Suprapubic skin (tissue), 4 donors: Measurements from ENCODE around the gene INO80C. TPM values are rescaled to one million over a fixed set of nuclear protein-coding genes. Genes with fewer than 3 reads are reported as not detected.
A peak's percentile ranks its signal among the peaks of the same experiment; 100 is the strongest.

Source experiments
- DNase-seq, 2 donors: peaks; one replicate each; pipeline ENCODE4 v3.0.0-alpha.2; 2019; ENCODE audit warnings: low spot score in 2 of 2
- H3K27ac ChIP-seq: fragments of 200-600 bp; sonication (generic); one replicate; pipeline ENCODE4 v1.5.1; 2019
- H3K27me3 ChIP-seq: fragments of 200-600 bp; sonication (generic); one replicate; pipeline ENCODE4 v1.5.1; 2019
- H3K36me3 ChIP-seq: fragments of 200-600 bp; sonication (generic); one replicate; pipeline ENCODE4 v1.5.1; 2019
- H3K4me1 ChIP-seq: fragments of 200-600 bp; sonication (generic); one replicate; pipeline ENCODE4 v1.5.1; 2019
- H3K4me3 ChIP-seq: fragments of 200-600 bp; sonication (generic); one replicate; pipeline ENCODE4 v1.5.1; 2019; ENCODE audit warnings: mild to moderate bottlenecking
- H3K9me3 ChIP-seq: fragments of 200-600 bp; sonication (generic); one replicate; pipeline ENCODE4 v1.5.1; 2019
- CTCF ChIP-seq, 2 donors: fragments of 200-600 bp in 1 of 2; fragments of 450-650 bp in 1 of 2; sonication (generic) in 1 of 2; IDR thresholded peaks; one replicate each; pipeline ENCODE4 v1.5.1; 2016 to 2019; ENCODE audit warnings: antibody characterized with exemption in 2 of 2, mild to moderate bottlenecking in 1 of 2, moderate library complexity in 1 of 2
- EP300 ChIP-seq: sonication (generic); formaldehyde crosslinking; IDR thresholded peaks from one replicate; pipeline ENCODE4 v1.6.1; 2017; ENCODE audit warnings: antibody characterized with exemption
- POLR2A ChIP-seq, 2 donors: fragments of 450-650 bp; IDR thresholded peaks; one replicate each; pipeline ENCODE4 v1.6.1; 2017; ENCODE audit warnings: antibody characterized with exemption in 2 of 2, mild to moderate bottlenecking in 2 of 2, moderate library complexity in 2 of 2
- POLR2AphosphoS5 ChIP-seq, 3 donors: sonication (generic); formaldehyde crosslinking; IDR thresholded peaks; one replicate each; pipeline ENCODE4 v1.6.1; 2017; ENCODE audit warnings: antibody characterized with exemption in 3 of 3
- WGBS: methylation state at CpG from one replicate; pipeline ENCODE4 v1.1.5; 2018; 5-methylcytosine and 5-hydroxymethylcytosine counted together
- total RNA-seq, 4 donors: library from RNA; depleted of rRNA; stranded (reverse); fragments of >200 nt; gene quantifications; one replicate each; pipeline ENCODE4 v1.1.0, GENCODE V29; 2016

The INO80C gene
- total RNA-seq, 4 donors from 2014 or later: 12.6 to 35.2 (median 18.2) TPM

- TF ChIP-seq EP300 (no peak), CTCF (IDR thresholded peaks at IDR 0.05) (no peak), POLR2A (IDR thresholded peaks at IDR 0.05) (no peak), POLR2AphosphoS5 (IDR thresholded peaks at IDR 0.05) (no peak)
- Histone ChIP-seq H3K9me3 (no peaks in the 10 kb centered on the region), H3K4me3 (no peak overlapping the region), H3K27me3 (no peaks in the 10 kb centered on the region), H3K27ac (peak overlapping the region; percentile 18), H3K4me1 (peaks cover 29% of the 10 kb centered on the region), H3K36me3 (no peaks in the 10 kb centered on the region)
- 69% methylated on average over 7 of the region's 7 CpGs for WGBS
- no peak for DNase-seq
Observed at GRCh38 chr18:35501369-35501768, 3.6 kb upstream of the INO80C start.

GRCh38 chr18:35500113-35500512, 2.4 kb upstream of the INO80C start:
- peaks cover 39% of the 10 kb centered on the region for H3K4me1 ChIP-seq
- no peak for TF ChIP-seq EP300
- no peak for TF ChIP-seq POLR2AphosphoS5 (IDR thresholded peaks at IDR 0.05)
- no peak for TF ChIP-seq CTCF (IDR thresholded peaks at IDR 0.05)
- TF ChIP-seq POLR2A (IDR thresholded peaks at IDR 0.05): no peak
- H3K9me3 ChIP-seq: no peaks in the 10 kb centered on the region
- no peaks in the 10 kb centered on the region for H3K27me3 ChIP-seq
- no peaks in the 10 kb centered on the region for H3K36me3 ChIP-seq
- WGBS: 21% methylated on average over 3 of the region's 3 CpGs
- no peak overlapping the region for H3K4me3 ChIP-seq
- no peak overlapping the region for H3K27ac ChIP-seq
- no peak for DNase-seq

GRCh38 chr18:35497027-35497369, 762 bp downstream of the INO80C start:
- H3K9me3 ChIP-seq: no peaks in the 10 kb centered on the region
- H3K27me3 ChIP-seq: no peaks in the 10 kb centered on the region
- TF ChIP-seq POLR2AphosphoS5 (IDR thresholded peaks at IDR 0.05) (no peak), POLR2A (IDR thresholded peaks at IDR 0.05) (no peak), EP300 (no peak), CTCF (IDR thresholded peaks at IDR 0.05) (no peak)
- peak overlapping the region; percentile 72 for H3K4me3 ChIP-seq
- DNase-seq: no peak
- peaks cover 31% of the 10 kb centered on the region for H3K4me1 ChIP-seq
- H3K36me3 ChIP-seq: no peaks in the 10 kb centered on the region
- WGBS: 2% methylated on average over 5 of the region's 5 CpGs
- H3K27ac ChIP-seq: peak overlapping the region; percentile 98

GRCh38 chr18:35495536-35496314, 2.0 kb downstream of the INO80C start:
- 72% methylated on average over 7 of the region's 7 CpGs for WGBS
- no peak for DNase-seq
- Histone ChIP-seq H3K4me1 (peaks cover 34% of the 10 kb centered on the region), H3K27me3 (no peaks in the 10 kb centered on the region), H3K36me3 (no peaks in the 10 kb centered on the region), H3K4me3 (no peak overlapping the region), H3K27ac (peak overlapping the region; percentile 98), H3K9me3 (no peaks in the 10 kb centered on the region)
- TF ChIP-seq EP300 (no peak), CTCF (IDR thresholded peaks at IDR 0.05) (no peak), POLR2AphosphoS5 (IDR thresholded peaks at IDR 0.05) (no peak), POLR2A (IDR thresholded peaks at IDR 0.05) (no peak)

GRCh38 chr18:35494251-35495220, 3.2 kb downstream of the INO80C start:
- H3K36me3 ChIP-seq: no peaks in the 10 kb centered on the region
- H3K4me3 ChIP-seq: no peak overlapping the region
- 75% methylated on average over 7 of the region's 8 CpGs for WGBS
- no peaks in the 10 kb centered on the region for H3K9me3 ChIP-seq
- peaks cover 40% of the 10 kb centered on the region for H3K4me1 ChIP-seq
- no peak for DNase-seq
- TF ChIP-seq POLR2AphosphoS5 (IDR thresholded peaks at IDR 0.05) (no peak), EP300 (no peak), CTCF (IDR thresholded peaks at IDR 0.05) (no peak), POLR2A (IDR thresholded peaks at IDR 0.05) (no peak)
- no peaks in the 10 kb centered on the region for H3K27me3 ChIP-seq
- no peak overlapping the region for H3K27ac ChIP-seq
